HCT116 (cell line): ENCODE results near the gene BBS2.

Source experiments
- EZH2 ChIP-seq: fragments of 200-600 bp; sonication (generic); IDR thresholded peaks from 2 replicates; pipeline ENCODE4 v1.6.1; 2017; ENCODE audit warnings: antibody characterized with exemption, mixed run types
- EZH2phosphoT487 ChIP-seq: fragments of 200-600 bp; IDR thresholded peaks from 2 replicates; pipeline ENCODE4 v1.6.1; 2018; ENCODE audit warnings: antibody characterized with exemption, borderline replicate concordance
- FOSL1 ChIP-seq: IDR thresholded peaks from 2 replicates; pipeline ENCODE4 v1.6.1; 2012; ENCODE audit warnings: low read depth
- POLR2A ChIP-seq: IDR thresholded peaks from 2 replicates; pipeline ENCODE4 v1.7.0; 2011; ENCODE audit warnings: borderline replicate concordance; ENCODE audit not compliant: insufficient read depth, insufficient read length; ENCODE audit errors: extremely low read depth
- RAD21 ChIP-seq: IDR thresholded peaks from 2 replicates; pipeline ENCODE4 v1.6.1; 2012; ENCODE audit warnings: low read depth, mild to moderate bottlenecking
- SP1 ChIP-seq: IDR thresholded peaks from 2 replicates; pipeline ENCODE4 v1.6.1; 2012; ENCODE audit warnings: low read depth
- TF ChIP-seq, protein P1 (sequence below), 3 experiments: fragments of 200-600 bp in 1 of 3; sonication (generic) in 1 of 3; IDR thresholded peaks in 2 of 3; conservative IDR thresholded peaks in 1 of 3; 2 replicates each; pipeline ENCODE4 v1.5.1; 2012 to 2017; ENCODE audit warnings: low read depth in 2 of 3, low read length in 2 of 3, antibody characterized with exemption in 1 of 3, borderline replicate concordance in 1 of 3, control low read depth in 1 of 3, mild to moderate bottlenecking in 1 of 3, mixed read lengths in 1 of 3, mixed run types in 1 of 3, moderate library complexity in 1 of 3; ENCODE audit not compliant: insufficient read depth in 1 of 3
- TF ChIP-seq, protein P2 (sequence below): IDR thresholded peaks from 2 replicates; pipeline ENCODE4 v1.6.1; 2012
- TF ChIP-seq, protein P3 (sequence below): IDR thresholded peaks from 2 replicates; pipeline ENCODE4 v1.6.1; 2012; ENCODE audit warnings: low read depth

DNA sequence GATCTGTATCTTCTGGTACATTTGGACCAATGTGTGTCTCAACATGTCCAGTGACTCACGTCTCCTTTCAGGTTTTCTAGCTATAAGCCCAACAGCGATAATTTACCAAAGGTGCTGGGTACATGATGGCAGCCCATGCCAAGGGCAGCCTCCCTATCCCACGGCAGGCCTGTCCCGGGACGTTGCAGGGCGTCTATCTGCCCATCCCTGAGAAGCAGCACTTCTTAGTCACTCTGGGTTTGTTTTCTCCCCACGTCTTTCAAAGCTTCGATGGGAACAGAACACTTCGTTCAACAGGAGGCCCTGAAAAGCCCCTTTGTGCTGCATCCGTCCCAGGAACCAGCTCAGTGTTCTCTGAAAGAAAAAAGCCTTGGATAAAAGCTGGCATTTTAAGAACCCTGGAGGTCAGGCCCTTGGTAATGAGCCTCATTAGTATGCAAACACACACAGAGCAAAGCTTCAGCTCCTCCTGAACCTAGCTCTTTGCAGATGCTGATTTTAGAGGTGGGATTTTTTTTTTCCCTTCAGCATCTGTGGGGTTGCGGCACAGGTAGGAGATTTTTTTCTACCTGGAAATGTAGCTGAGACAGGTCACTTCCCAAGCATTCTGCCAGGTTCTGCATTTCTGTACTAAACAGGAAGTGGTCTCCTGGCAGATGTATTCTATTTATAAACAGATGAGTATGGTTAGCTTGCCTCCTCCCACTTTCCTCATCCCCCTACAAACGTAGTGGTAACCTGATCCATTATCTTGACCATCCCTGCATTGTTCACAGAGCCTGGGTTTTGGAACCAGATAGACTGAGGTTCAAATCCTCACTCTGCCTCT is 27.5 kb upstream of the BBS2 start:
- TF ChIP-seq RAD21 (no peak), EZH2phosphoT487 (no peak), FOSL1 (no peak), SP1 (no peak), POLR2A (no peak), EZH2 (no peak)
- TF ChIP-seq, protein P1, sequence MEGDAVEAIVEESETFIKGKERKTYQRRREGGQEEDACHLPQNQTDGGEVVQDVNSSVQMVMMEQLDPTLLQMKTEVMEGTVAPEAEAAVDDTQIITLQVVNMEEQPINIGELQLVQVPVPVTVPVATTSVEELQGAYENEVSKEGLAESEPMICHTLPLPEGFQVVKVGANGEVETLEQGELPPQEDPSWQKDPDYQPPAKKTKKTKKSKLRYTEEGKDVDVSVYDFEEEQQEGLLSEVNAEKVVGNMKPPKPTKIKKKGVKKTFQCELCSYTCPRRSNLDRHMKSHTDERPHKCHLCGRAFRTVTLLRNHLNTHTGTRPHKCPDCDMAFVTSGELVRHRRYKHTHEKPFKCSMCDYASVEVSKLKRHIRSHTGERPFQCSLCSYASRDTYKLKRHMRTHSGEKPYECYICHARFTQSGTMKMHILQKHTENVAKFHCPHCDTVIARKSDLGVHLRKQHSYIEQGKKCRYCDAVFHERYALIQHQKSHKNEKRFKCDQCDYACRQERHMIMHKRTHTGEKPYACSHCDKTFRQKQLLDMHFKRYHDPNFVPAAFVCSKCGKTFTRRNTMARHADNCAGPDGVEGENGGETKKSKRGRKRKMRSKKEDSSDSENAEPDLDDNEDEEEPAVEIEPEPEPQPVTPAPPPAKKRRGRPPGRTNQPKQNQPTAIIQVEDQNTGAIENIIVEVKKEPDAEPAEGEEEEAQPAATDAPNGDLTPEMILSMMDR (IDR thresholded peaks at IDR 0.05 in 2 of 3, conservative IDR thresholded peaks at IDR 0.05 in 1 of 3; ENCODE audit: borderline replicate concordance in 1 of 3, insufficient read depth in 1 of 3, low read depth in 2 of 3, low read length in 2 of 3) = no peak
- TF ChIP-seq, protein P2, sequence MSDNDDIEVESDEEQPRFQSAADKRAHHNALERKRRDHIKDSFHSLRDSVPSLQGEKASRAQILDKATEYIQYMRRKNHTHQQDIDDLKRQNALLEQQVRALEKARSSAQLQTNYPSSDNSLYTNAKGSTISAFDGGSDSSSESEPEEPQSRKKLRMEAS = no peak
- TF ChIP-seq, protein P3, sequence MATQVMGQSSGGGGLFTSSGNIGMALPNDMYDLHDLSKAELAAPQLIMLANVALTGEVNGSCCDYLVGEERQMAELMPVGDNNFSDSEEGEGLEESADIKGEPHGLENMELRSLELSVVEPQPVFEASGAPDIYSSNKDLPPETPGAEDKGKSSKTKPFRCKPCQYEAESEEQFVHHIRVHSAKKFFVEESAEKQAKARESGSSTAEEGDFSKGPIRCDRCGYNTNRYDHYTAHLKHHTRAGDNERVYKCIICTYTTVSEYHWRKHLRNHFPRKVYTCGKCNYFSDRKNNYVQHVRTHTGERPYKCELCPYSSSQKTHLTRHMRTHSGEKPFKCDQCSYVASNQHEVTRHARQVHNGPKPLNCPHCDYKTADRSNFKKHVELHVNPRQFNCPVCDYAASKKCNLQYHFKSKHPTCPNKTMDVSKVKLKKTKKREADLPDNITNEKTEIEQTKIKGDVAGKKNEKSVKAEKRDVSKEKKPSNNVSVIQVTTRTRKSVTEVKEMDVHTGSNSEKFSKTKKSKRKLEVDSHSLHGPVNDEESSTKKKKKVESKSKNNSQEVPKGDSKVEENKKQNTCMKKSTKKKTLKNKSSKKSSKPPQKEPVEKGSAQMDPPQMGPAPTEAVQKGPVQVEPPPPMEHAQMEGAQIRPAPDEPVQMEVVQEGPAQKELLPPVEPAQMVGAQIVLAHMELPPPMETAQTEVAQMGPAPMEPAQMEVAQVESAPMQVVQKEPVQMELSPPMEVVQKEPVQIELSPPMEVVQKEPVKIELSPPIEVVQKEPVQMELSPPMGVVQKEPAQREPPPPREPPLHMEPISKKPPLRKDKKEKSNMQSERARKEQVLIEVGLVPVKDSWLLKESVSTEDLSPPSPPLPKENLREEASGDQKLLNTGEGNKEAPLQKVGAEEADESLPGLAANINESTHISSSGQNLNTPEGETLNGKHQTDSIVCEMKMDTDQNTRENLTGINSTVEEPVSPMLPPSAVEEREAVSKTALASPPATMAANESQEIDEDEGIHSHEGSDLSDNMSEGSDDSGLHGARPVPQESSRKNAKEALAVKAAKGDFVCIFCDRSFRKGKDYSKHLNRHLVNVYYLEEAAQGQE = no peak
